GM13977 (cell line): ENCODE measurements around the gene ORMDL3.
A peak's percentile ranks its signal among the peaks of the same experiment; 100 is the strongest.

Experiments
- DNase-seq: peaks from one replicate; pipeline ENCODE4 v3.0.0; 2012; ENCODE audit warnings: low spot score
- in situ Hi-C: fragments of 300-500 bp; cut with MboI; formaldehyde crosslinking; loops from one replicate; pipeline ENCODE4 v1.12.0; 2022; ENCODE audit warnings: low sequenced_read_pairs, low pct_unique_long_range_greater_than_20kb, mixed read lengths, inconsistent platforms; ENCODE audit not compliant: unreplicated experiment
- TF ChIP-seq, protein P1 (sequence below): IDR thresholded peaks from 2 replicates; pipeline ENCODE4 v1.5.1; 2012; ENCODE audit warnings: mild to moderate bottlenecking, control low read depth; ENCODE audit not compliant: insufficient read depth; ENCODE audit errors: extremely low read depth, missing control alignments

ORMDL3 gene, protein sequence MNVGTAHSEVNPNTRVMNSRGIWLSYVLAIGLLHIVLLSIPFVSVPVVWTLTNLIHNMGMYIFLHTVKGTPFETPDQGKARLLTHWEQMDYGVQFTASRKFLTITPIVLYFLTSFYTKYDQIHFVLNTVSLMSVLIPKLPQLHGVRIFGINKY

DNA sequence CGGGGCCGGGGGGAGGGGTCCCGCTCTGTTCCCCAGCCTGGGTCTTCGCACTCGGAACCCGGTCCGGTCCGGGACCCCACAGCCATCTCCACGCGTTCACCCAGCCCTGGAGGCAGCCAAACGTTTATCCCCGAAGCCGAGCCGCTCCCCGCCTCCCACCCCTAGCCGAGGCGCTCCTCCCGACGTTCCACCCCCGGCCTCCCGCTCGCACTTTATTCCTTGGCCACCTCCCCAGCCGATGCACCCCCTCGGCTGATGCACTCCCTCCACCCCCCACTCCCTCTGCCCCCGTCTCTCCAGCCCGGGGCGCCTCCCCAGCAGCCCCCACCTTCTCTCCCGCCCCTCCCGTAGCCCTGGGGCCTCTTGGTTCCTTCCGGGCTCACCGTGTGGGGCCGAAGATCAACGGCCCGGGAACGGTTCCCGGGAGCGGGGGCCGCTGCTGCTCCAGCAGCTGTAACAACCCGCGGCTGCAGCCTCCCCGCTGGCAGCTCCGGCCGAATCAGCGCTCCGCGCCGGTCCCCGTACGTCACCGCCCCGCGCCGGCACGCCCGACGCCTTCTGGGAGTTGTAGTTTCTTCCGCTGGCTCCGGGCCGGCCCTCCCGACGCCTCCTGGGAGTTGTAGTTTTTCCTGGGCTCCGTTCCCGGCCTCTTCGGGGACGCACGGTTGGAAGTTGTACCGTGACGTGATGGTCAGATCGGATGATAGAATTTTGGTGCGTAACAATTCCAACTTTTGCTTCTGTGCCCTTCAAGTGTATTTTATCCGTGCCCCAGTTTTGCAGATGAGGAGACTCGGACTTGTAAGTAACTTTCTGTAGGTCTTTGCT, at the start of gene ORMDL3, which contains the start of gene LRRC3C:
TSS of gene ORMDL3 (minus strand) at position 501 of the 828 bp plus-strand sequence. CDS start 3,398 bp downstream, outside the sequence.
TSS of gene LRRC3C (plus strand) at position 632 of the 828 bp plus-strand sequence. CDS start 13,792 bp downstream, outside the sequence.
- peak; percentile 92 for DNase-seq
- in situ Hi-C loops, result no loop called here
- TF ChIP-seq, protein P1, sequence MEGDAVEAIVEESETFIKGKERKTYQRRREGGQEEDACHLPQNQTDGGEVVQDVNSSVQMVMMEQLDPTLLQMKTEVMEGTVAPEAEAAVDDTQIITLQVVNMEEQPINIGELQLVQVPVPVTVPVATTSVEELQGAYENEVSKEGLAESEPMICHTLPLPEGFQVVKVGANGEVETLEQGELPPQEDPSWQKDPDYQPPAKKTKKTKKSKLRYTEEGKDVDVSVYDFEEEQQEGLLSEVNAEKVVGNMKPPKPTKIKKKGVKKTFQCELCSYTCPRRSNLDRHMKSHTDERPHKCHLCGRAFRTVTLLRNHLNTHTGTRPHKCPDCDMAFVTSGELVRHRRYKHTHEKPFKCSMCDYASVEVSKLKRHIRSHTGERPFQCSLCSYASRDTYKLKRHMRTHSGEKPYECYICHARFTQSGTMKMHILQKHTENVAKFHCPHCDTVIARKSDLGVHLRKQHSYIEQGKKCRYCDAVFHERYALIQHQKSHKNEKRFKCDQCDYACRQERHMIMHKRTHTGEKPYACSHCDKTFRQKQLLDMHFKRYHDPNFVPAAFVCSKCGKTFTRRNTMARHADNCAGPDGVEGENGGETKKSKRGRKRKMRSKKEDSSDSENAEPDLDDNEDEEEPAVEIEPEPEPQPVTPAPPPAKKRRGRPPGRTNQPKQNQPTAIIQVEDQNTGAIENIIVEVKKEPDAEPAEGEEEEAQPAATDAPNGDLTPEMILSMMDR, result no peak

DNA sequence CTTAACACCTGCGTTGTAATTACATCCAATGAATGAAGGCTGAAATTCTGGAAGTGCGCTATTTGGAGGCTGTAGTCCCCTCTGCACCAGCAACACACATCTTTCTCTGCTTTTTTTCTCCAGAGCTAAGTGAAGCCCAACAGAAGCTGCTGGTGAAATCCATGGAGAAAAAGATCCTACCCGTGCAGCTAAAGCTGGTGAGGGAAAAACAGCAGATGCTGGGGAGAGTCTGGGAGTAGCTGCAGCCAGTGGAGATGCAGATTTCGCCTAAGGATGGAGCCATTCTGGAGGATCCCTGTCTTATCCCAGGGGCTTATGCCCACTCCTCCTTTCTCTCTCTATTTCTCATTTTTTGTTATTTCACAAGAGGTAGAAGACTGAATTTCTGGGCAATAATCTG, 48.4 kb upstream of the ORMDL3 start:
- DNase-seq, result no peak
- TF ChIP-seq, protein P1, result no peak
- in situ Hi-C loops, result loop anchor here (10.0 kb wide), 1 partner anchor 341 kb away; the partner anchor contains the start of gene STARD3

DNA sequence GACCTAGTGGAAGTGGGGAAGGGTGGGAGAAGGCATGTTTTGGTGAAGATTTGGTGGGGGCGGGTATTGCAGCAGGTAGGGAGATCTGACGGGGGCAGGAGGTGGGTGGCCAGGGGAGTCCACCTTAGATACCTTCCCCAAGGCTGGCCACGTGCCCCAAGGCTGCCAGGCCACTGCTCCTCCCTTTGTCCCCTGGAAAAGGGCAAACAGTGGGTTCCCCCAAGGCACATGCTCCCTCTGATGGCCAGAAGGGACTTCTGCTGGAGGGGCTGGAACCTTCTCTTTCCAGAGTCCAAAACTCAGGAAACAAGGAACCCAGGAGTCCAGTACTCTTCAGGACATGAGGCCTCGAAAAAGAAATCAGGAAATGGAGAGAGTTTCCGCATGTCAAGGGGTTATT, 47.0 kb upstream of the ORMDL3 start:
- no peak for DNase-seq
- in situ Hi-C loops, result loop anchor here (10.0 kb wide), 1 partner anchor 340 kb away; the partner anchor contains the start of gene STARD3
- TF ChIP-seq, protein P1, result no peak

DNA sequence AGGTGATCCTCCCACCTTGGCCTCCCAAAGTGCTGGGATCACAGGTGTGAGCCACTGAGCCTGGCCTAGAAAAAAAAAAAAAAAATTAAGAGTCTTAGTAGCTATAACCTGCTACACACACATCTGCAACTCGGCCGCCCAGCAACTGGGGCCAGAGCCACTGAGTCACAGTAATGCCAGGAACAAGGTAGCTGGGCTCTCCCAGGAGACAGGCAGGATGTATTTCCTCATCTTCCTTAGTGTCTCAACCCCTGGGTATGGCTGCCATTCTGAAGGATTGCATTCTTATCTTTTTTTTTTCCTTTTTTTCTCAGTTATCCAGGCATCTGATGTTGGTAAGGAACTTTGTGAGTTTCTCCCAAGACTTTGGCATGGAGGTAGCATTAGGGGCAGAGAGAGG, 46.1 kb upstream of the ORMDL3 start:
- no peak for DNase-seq
- in situ Hi-C loops, result loop anchor here (10.0 kb wide), 1 partner anchor 339 kb away; the partner anchor contains the start of gene STARD3
- TF ChIP-seq, protein P1, result no peak

DNA sequence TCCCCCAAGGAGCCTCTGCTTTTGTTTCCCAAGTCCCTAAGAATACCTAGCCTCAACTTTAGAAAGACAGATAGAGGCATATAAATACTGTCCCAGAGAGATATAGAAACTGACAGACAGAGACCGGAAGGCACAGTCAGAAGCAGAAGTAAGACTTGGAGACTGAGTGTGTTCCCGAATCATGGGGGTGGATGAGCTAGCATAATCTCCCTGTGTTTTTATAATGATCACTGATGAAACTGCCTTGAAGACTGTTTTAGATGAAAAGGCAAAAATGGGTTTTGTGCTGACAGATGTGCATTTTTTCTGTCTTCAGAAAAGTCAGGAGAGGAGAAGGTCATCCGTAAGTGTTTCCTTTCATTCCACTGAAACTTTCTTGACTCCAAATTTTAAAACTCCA, 44.9 kb upstream of the ORMDL3 start:
- TF ChIP-seq, protein P1, result no peak
- in situ Hi-C loops, result loop anchor here (10.0 kb wide), 1 partner anchor 337 kb away; the partner anchor contains the start of gene STARD3
- DNase-seq, result no peak

DNA sequence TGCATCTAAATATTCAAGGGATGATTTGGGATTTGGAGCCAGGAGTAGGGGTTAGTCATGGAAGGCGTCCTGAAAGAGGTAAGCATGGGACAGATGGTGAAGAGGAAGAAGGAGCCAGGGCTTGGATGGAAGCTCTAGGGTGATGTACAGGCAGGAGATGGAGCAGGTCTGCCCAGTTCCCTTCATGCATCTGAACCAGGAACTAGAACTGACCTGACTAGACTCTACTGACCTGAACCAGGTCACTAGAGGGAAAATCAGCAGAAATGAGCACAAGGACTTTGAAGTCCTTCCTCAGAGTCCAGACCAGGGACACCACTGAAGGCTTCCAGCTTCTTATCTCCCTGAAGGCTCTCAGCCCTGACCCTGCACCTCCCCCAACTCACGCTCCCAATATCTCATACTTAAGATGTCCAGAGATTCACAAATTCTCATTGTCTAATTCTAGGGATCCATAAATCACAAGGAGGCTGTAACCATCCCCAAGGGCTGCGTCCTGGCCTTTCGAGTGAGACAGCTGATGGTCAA, 43.7 kb upstream of the ORMDL3 start:
- TF ChIP-seq, protein P1, result no peak
- in situ Hi-C loops, result loop anchor here (10.0 kb wide), 1 partner anchor 336 kb away; the partner anchor contains the start of gene STARD3
- no peak for DNase-seq
